ENCODE measurements around the gene CAPS.

GRCh38 chr19:5911366-5911765, 2.7 kb upstream of the CAPS start:
- TF ChIP-seq POLR2AphosphoS5 (IDR thresholded peaks at IDR 0.05) (no peak), CTCF (IDR thresholded peaks at IDR 0.05 in 8 of 11, conservative IDR thresholded peaks at IDR 0.05 in 3 of 11) (no peak), POLR2A (IDR thresholded peaks at IDR 0.05) (no peak)
